GM12891 (cell line): ENCODE results near the gene TBC1D8B.
A peak's percentile ranks its signal among the peaks of the same experiment; 100 is the strongest.
"Not testable (repeated sequence)": the region's sequence is repeated elsewhere in the genome, so short reads cannot be mapped to it uniquely, and the experiment has no call there.

Experiments used
- DNase-seq: peaks from one replicate; pipeline ENCODE4 v3.0.0; 2011; ENCODE audit warnings: low spot score; ENCODE audit not compliant: insufficient read length
- FAIRE-seq: peaks from 2 replicates; lab custom pipeline; 2011; peaks lifted over from hg19 to GRCh38; lab: Jason Lieb, UNC
- PAX5 ChIP-seq: IDR thresholded peaks from 2 replicates; pipeline ENCODE4 v1.6.1; 2011; ENCODE audit warnings: low read length, moderate library complexity, mild to moderate bottlenecking; ENCODE audit not compliant: insufficient read depth, severe bottlenecking
- POLR2A ChIP-seq: IDR thresholded peaks from 2 replicates; pipeline ENCODE4 v1.6.1; 2011; ENCODE audit warnings: low read depth, low read length, control low read depth
- POLR2AphosphoS5 ChIP-seq: IDR thresholded peaks from 2 replicates; pipeline ENCODE4 v1.6.1; 2011; ENCODE audit warnings: low read depth, low read length, control low read depth
- POU2F2 ChIP-seq: IDR thresholded peaks from 2 replicates; pipeline ENCODE4 v1.6.1; 2011; ENCODE audit warnings: low read depth, mild to moderate bottlenecking, control low read depth, low read length, moderate library complexity
- SPI1 ChIP-seq: IDR thresholded peaks from 2 replicates; pipeline ENCODE4 v1.6.1; 2011; ENCODE audit warnings: low read depth, low read length, control low read depth
- TAF1 ChIP-seq: IDR thresholded peaks from 2 replicates; pipeline ENCODE4 v1.6.1; 2011; ENCODE audit warnings: low read depth, low read length, control low read depth

The TBC1D8B gene

DNA sequence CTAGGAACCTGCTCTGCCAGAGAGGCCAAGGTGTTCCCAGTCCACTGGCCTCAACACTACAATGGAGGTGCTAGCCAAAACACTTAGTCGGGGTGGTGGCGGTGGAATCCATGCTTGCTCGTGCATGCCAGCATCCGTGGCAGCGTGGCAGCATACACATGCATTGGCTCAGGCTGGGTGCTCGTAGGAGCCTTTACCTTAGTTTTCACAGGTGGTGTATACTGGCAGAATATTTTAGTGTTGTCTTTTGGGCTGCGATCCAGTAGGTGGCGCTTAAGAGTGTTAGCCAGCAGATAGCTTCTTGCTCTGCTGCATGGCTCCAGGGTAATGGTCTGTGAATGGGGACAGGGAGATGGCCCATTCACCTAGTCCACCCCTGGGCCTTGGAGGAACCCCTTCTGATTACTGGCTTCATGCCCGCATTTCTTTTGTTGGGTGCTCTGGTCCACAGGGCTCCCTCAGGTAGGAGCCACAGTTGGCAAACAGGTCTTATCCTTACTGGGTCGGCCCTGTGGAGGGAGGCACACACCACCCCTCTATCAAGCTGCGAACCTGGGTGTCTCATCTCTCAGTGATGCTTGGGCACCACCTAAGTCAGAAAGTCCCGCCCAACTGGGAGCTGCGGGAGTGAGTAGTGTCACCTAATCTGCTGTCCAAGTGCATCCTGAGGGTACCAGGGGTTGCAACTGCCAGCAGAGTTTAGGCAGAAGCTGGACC, 60.7 kb downstream of the TBC1D8B start:
- TF ChIP-seq PAX5 (no peak), POLR2AphosphoS5 (no peak), POU2F2 (no peak), TAF1 (no peak), POLR2A (no peak), SPI1 (no peak)
- FAIRE-seq (no peak), DNase-seq (no peak)

DNA sequence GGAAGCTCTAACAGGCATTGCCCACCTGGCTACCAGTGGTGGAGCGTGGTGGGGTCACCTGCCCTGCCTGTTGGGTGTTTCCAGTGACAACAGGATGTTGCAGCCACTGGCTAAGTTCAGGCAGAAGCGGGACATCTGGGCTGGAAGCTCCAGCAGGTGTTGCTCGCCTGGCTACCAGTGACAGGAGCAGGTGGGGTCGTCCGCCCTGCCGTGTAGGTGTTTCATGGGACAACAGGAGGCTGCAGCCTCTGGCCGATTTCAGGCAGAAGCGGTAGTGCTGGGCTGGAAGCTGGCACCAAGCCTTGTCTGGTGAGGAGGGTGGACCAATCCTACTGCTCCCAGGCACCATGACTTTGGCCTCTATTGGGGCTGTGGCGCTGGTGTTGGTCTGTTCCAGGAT, 61.2 kb downstream of the TBC1D8B start:
- TF ChIP-seq PAX5 (no peak), TAF1 (no peak), SPI1 (no peak), POLR2A (no peak), POLR2AphosphoS5 (no peak), POU2F2 (no peak)
- DNase-seq, result no peak
- FAIRE-seq, result no peak

DNA sequence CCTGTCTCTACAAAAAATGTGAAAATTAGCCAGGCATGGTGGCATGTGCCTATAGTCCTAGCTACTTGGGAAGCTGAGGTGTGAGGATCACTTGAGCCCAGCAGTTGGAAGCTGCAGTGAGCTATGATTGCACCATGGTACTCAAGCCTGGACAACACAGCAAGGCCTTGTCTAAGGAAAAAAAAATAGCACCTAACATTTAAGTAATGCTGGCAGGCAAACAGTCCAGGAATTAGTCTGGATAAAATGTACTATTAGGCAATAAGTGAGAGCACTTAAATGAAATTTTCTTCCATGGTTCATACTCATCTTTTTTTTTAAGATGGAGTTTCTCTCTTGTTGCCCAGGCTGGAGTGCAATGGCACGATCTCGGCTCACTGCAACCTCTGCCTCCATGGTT, 70.3 kb downstream of the TBC1D8B start:
- not testable (repeated sequence) for FAIRE-seq, DNase-seq

DNA sequence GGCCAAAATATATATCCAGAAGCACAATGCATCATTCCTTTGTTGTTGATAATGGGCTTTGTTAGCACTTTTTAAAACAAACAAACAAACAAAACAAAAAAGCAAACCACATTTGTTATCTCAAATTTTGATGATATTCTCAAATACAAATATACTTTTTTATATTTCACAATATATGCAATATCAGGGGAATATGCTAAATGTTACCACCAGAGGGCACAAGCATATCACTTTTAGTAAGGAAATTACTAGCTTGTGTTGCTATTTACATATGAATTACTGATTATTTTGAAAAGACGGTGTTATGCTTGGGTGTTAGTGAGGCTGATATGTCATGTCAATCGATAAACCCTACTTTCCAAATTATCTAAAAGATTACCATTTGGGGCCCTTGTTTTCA, 71.6 kb downstream of the TBC1D8B start:
- DNase-seq, result no peak
- TF ChIP-seq PAX5 (no peak), POLR2AphosphoS5 (no peak), SPI1 (no peak), POLR2A (no peak), TAF1 (no peak), POU2F2 (no peak)
- peak; percentile 23 for FAIRE-seq

- DNase-seq (no peak), FAIRE-seq (no peak)
- no peak for TF ChIP-seq POLR2AphosphoS5
- no peak for TF ChIP-seq PAX5
- no peak for TF ChIP-seq POU2F2
- TF ChIP-seq POLR2A, result no peak
- TF ChIP-seq SPI1, result no peak
- no peak for TF ChIP-seq TAF1
Observed at GRCh38 chrX:106875151-106875550, 72.7 kb downstream of the TBC1D8B start.

DNA sequence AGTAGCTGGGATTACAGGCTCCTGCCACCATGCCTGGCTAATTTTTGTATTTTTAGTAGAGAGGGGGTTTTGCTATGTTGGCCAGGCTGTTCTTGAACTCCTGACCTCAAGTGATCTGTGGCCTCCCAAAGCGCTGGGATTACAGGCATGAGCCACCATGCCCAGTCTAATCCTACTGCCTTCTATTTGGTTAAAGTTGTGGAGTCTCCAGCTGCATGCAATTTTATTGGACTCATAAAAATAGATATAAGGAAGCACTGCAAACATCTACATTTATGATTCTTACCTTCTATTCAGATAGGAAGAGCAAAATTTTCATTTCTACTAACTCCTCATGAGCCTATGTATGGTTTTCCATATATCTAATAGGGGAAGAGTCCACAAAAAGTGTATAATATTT, 87.0 kb downstream of the TBC1D8B start:
- FAIRE-seq (no peak), DNase-seq (no peak)
- no peak for TF ChIP-seq PAX5

- FAIRE-seq, result no peak
- TF ChIP-seq POU2F2, result no peak
- no peak for TF ChIP-seq SPI1
- no peak for TF ChIP-seq TAF1
- no peak for TF ChIP-seq PAX5
- TF ChIP-seq POLR2A, result no peak
- no peak for DNase-seq
Observed at GRCh38 chrX:106891762-106892460, 89.4 kb downstream of the TBC1D8B start.

DNA sequence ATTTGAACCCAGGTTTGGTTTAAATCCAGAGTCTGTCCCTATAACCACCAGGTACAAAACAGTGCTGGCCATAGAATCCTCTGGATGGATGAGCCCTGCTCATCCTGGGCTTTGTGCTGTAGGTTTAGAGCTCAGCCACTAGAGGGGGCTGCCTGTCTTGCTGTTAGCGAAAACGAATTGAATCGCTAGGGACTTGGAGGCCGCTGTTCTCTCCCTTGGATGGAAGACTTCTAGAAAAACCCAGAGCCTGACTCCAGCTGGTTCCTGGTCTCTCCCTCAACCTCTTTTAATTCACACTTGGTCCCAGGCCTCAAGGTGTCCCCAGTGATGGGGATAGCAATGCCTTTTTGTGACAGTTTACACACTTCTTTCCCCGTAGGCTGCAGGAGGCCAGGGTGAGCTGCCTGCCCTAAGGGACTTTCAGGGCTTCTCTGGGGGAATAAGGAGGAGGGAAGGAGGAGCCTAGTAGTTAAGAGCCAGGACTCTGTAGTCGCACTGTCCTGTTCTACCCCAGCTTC, 92.0 kb downstream of the TBC1D8B start:
- TF ChIP-seq POU2F2, result no peak
- TF ChIP-seq SPI1, result no peak
- no peak for TF ChIP-seq POLR2AphosphoS5
- no peak for TF ChIP-seq TAF1
- no peak for TF ChIP-seq POLR2A
- TF ChIP-seq PAX5, result no peak
- DNase-seq (peak; percentile 14), FAIRE-seq (no peak)

DNA sequence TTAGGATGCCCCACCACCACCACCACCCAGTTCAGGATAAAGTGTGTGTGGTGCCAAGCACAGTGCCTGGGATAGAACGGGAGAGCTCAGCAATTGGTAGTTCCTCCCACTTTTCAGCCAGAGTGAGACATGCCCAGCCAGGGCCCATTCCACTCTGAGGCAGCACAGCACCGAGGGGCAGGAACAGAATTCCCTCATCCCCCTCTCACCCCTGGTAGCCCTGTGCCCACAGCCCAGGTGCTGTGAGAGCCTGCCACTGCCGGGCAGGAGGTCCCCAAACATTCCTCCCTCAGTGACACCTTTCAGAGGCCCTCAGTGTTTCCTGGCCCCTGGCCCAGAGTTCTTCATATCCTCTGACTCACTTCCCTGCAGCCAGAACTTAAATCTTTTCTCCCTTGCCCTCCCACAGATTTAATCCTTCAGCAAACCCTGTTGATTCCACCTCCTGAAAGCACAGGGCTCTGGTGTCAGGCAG, 92.5 kb downstream of the TBC1D8B start:
- FAIRE-seq (no peak), DNase-seq (no peak)
- TF ChIP-seq SPI1 (no peak), PAX5 (no peak), POLR2AphosphoS5 (no peak), POLR2A (no peak), POU2F2 (no peak), TAF1 (no peak)

DNA sequence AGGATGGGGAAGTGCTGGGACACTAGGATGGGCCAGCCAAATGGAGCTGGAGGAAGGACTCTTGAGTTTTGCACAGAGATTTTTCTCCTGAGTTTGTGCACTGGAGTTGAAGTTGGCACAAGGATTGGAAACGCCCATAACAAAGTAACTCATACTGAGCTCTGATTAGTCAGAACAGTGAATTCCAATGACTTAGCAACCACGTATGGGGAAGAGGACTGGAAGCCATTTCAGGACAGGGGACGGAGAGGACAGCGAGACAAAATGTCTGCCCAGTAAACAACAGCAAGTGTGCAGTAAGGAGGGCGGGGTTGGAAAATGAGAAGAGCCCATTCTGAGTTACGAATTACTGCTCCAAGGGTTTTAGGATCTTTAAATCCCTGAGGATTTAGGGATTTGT, 94.8 kb downstream of the TBC1D8B start:
- no peak for DNase-seq
- TF ChIP-seq SPI1, result no peak
- TF ChIP-seq POLR2A, result no peak
- TF ChIP-seq PAX5, result no peak
- TF ChIP-seq TAF1, result no peak
- no peak for TF ChIP-seq POLR2AphosphoS5
- TF ChIP-seq POU2F2, result no peak
- FAIRE-seq, result no peak
